IPS-NIHi7 (cell line): ENCODE measurements around the gene OSBPL2.

Source experiments
- DNase-seq: peaks from one replicate; pipeline ENCODE4 v3.0.0; 2012; ENCODE audit warnings: mixed read lengths; ENCODE audit errors: extremely low spot score

The OSBPL2 gene

DNA sequence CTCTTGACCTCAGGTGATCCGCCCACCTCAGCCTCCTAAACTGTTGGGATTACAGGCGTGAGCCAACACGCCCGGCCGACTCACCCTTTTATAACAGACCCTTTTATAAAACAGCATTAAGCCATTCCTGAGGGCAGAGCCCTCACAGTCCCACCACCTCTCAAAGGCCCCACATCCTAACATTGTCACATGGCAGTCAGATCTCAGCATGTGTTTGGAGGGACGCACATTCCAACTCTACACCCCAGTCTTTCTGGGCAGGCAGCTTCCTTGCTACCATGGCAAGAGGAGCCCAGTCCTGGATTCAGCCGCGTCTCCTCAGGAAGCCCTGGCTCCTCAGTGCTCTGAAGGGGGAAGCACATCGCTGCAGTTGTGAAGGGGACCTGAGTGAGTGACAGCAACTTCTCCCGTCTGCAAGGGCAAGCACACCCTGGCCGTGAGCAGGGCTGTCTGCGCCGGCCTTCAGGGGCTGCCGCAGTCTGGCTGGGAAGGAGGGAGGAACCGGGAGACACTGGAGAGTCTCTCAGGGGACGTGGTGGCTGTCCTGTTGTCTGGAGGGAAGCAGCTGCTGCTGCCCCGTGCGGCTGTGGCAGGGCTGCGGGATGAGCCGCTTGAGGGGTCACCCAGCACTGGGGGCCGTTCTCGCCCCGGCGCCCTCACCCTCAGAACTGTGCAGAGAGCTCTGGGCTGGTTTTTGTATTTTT, 15.9 kb downstream of the OSBPL2 start:
- DNase-seq: no peak

GRCh38 chr20:62255976-62256375, 17.7 kb downstream of the OSBPL2 start:
- no peak for DNase-seq

DNA sequence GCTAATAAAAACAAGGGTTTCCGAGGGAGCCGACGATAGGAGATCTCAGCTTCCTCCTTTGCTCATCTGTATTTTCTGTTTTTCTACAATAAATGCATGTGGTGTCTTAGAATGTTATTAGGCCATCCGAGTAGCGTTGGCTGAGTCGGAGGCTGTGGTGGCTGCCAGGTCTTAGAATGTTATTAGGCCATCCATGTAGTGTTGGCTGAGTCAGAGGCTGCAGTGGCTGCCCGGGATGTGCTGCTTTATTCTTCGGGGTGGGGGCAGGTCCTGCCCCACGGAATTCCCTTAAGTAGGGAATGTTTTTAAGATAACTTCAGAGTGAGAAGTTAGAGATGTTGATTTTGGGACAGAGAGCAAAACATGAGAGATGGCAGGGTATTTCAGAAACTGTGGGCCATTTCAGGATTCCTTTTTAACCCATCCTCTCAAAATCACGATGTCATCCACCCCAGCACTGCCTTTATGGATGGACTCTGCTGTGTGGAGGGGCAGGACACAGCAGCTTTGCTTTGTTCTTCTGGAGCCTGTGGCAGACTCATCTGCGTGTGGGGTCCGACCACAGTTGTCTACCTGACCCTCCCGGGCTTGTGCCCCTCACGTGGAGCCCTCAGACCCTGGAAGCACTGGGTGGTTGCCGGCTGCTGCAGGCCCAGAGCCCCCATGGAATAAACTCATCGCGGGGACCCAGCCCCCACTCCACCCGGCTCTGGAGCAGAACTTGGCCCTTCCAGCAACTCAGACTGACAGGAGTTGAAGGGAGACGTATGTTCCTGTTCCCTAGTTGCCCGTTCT, 20.4 kb downstream of the OSBPL2 start:
- DNase-seq: no peak

- DNase-seq: no peak
Measured at GRCh38 chr20:62259294-62259565, 20.9 kb downstream of the OSBPL2 start.

GRCh38 chr20:62262064-62262463, 23.7 kb downstream of the OSBPL2 start:
- no peak for DNase-seq

GRCh38 chr20:62263396-62263795, 25.1 kb downstream of the OSBPL2 start:
- DNase-seq: no peak

- no peak for DNase-seq
Measured at GRCh38 chr20:62265365-62265764, 27.0 kb downstream of the OSBPL2 start.

- DNase-seq: no peak
Measured at GRCh38 chr20:62266340-62266739, 28.0 kb downstream of the OSBPL2 start.

DNA sequence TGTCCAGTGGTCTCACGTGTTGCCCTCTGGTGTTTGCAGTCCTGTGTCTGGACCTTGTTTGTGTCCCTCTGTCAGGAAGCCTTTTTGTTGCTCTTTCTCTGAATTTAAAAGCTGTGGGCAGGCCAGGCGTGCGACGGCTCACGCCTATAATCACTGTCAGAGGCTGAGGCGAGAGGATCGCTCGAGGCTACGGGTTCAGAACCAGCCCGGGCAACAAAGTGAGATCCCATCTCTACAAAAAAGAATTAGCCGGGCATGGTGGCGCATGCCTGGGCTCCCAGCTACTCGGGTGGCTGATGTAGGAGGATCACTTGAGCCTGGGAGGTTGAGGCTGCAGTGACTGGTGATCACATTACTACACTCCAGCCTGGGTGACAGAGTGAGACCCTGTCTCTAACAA, 28.5 kb downstream of the OSBPL2 start:
- DNase-seq: no peak

- no peak for DNase-seq
Measured at GRCh38 chr20:62267543-62267942, 29.2 kb downstream of the OSBPL2 start.

- no peak for DNase-seq
Measured at GRCh38 chr20:62268228-62268900, 30.0 kb downstream of the OSBPL2 start.

GRCh38 chr20:62269378-62269777, 31.1 kb downstream of the OSBPL2 start:
- DNase-seq: no peak

DNA sequence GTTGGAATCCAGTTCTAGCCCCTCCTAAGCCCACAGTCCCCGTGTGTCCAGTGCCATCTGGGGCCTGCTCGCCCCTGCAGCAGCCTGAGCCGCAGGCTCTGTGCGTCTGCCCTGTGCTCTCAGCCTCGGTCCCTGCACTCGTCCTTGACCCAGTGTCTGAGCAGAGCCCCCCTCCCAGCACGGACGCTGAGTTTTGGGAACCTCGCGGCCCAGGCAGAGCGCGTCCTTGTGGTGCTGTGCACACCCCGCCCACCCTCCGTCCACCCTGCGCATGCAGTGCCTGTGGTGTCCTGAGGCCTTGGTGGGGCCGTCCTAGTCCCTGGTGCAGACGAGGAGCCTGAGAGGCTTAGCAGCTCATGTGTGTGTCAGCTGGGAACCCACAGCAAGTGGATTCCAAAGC, 31.6 kb downstream of the OSBPL2 start:
- DNase-seq: no peak

- DNase-seq: no peak
Measured at GRCh38 chr20:62272200-62272599, 33.9 kb downstream of the OSBPL2 start.

GRCh38 chr20:62273416-62273815, 35.1 kb downstream of the OSBPL2 start:
- no peak for DNase-seq

- DNase-seq: no peak
Measured at GRCh38 chr20:62274332-62274950, 36.1 kb downstream of the OSBPL2 start.

DNA sequence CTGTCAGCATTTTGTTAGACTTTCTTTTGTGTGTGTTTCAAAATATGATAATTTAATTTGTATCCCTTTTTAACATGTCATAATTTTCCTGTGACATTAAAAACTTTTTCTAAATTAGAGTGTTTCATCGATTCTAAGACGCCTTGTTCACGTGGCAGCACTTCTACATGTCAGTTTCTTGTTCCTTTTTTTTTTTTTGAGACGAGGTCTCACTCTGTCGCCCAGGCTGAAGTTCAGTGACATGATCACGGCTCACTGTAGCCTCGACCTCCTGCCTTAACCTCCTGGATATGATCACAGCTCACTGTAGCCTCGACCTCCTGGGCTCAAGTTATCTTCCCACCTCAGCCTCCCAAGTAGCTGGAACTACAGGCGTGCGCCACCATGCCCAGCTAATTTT, 36.9 kb downstream of the OSBPL2 start:
- no peak for DNase-seq

- no peak for DNase-seq
Measured at GRCh38 chr20:62276439-62276838, 38.1 kb downstream of the OSBPL2 start.

DNA sequence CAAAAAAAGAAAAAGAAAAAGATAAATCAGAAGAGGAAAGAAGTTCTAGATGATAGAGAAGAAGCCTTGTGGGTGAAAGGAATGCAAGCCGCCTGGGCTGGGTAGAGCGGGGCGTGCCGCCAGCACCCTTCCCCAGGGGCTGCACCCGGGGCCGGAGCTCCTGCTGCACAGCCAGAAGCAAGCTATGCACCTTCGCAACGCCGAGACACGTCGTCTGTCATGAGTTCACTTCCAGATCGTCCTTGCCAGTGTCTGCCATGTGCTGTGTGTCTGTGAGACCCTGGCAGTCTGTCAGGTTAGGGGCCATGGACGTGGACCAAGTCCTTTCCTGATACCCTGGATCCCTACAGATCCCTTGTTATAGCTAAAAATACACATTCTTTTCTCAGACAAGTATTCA, 38.9 kb downstream of the OSBPL2 start:
- DNase-seq: no peak

DNA sequence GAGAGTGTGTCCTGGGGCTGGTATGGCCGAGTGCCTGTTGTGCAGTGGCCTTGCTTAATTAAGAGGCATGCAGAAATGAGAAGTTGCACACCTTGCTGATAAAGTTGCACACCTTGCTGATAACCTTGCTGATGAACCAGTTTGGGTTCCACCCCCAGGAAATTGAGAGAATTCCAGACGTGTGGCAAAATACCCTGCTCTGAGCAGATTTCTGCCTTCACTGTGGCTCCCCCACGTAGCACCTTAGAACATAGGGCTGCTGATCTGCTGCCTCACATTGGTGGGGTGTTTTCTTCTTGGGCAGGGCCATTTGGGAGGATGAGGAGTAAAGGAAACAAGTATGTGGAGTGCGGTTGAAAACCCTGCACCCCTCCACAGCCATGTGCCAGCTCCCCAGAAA, 42.0 kb downstream of the OSBPL2 start:
- no peak for DNase-seq

DNA sequence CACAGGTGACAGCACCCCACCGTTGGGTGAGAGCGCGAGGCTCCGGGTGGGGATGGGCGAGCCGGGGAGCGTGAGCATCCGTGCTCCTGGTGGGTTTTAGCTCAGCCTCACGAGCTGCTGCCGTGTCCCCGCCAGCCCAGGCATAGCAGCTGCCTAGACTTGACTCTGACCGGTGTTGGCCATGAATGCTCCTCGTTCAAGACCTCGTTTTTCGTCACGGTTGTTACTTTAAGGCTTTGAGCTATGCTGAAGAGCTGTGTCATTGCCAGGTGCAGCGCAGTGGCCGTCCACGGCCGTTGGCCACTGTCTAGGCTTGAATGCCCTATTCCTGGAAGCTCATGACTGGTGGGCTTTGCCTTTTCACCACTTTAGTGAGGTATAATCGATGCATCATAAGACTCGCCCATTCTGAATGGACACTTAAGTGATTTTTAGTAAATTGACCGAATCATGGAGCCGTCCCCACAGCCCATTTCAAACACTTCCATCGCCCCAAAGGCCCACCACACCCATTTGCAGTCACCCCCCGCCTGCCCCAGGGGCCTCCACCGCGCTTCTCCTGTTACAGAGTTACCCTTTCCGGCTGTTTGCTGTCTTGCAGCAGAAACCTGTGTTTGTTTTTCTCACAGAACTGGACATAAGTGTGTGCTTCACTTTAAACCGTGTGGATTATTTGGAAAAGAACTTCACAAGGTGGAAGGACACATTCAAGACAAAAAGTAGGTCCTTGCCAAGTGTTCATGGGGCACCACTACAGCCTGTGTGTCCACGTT, 43.0 kb downstream of the OSBPL2 start:
- no peak for DNase-seq

DNA sequence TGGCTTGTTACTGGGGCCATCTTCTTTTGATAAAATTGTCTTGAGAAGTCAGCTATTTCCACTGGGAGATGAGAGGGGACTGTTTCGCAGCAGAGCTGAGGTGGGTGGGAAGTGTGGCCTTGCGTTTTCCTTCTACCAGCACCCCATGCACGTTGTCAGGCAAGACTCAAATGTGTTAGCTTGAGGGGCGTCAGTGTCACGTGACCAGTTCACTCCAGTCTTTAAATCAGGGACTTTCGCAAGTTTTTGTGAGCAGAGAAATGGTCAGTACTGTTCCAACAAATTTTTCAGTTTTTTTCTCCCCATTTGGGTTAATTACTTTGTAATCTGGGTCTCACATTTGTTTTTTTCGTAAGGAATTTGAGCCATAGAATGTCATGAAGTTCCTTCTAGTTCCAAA, 43.8 kb downstream of the OSBPL2 start:
- no peak for DNase-seq
